K562 (cell line): ENCODE measurements around the gene LTBP1. TPM values are rescaled to one million over a fixed set of nuclear protein-coding genes. Genes with fewer than 3 reads are reported as not detected.

Experiments used
- ATAC-seq: fragments of 200-7000 bp; cut with Tn5 transposase; 3 replicates; pipeline ENCODE4 v1.9.1; 2020; ENCODE audit warnings: moderate library complexity
- BruUV-seq: library from RNA; stranded (reverse); fragments of 400-500 nt; replicated peaks from 2 replicates; lab custom pipeline; 2021; lab: Mats Ljungman, UMichigan
- CTCF ChIA-PET: fragments of 300-600 bp; formaldehyde crosslinking; extraction: SDS; loops from one replicate; lab custom pipeline; 2021; ENCODE audit warnings: low intra/inter-chr PET ratio; lab: Yijun Ruan, JAX
- POLR2A ChIA-PET: fragments of 300-600, 350-650 bp; sonication (Branson Sonifier 250); formaldehyde crosslinking; extraction: SDS; loops from one replicate; lab custom pipeline; 2021; ENCODE audit warnings: antibody characterized with exemption, inconsistent platforms; lab: Yijun Ruan, JAX
- DNase-seq, 4 experiments: peaks; one replicate each; pipeline versions ENCODE4 v3.0.0 to v3.0.0-alpha.2; 2011 to 2018; ENCODE audit warnings: low spot score in 3 of 4, mixed read lengths in 3 of 4; ENCODE audit errors: extremely low read depth in 1 of 4
- FAIRE-seq: peaks from 2 replicates; lab custom pipeline; 2011; peaks lifted over from hg19 to GRCh38; lab: Jason Lieb, UNC
- H2AFZ ChIP-seq: 2 replicates; pipeline ENCODE4 v1.6.0; 2011; ENCODE audit warnings: low read depth, low read length, control low read depth, inconsistent platforms
- H3K27ac ChIP-seq: fragments of 200-600 bp; 3 replicates; pipeline ENCODE4 v1.8.0; 2011; ENCODE audit warnings: low read depth, mild to moderate bottlenecking, control low read depth, inconsistent platforms, low read length, moderate library complexity, mixed read lengths; ENCODE audit errors: extremely low read depth
- H3K27me3 ChIP-seq, 2 experiments: fragments of 300-600 bp in 1 of 2; 2 replicates in 1 of 2; 3 replicates in 1 of 2; pipeline versions ENCODE4 v1.6.0 to v1.8.0; 2011; ENCODE audit warnings: inconsistent platforms in 2 of 2, low read length in 2 of 2, mild to moderate bottlenecking in 1 of 2, mixed read lengths in 1 of 2, moderate library complexity in 1 of 2; ENCODE audit not compliant: control insufficient read depth in 2 of 2, insufficient read depth in 2 of 2
- H3K36me3 ChIP-seq: fragments of 300-600 bp; 3 replicates; pipeline ENCODE4 v1.8.0; 2011; ENCODE audit warnings: mild to moderate bottlenecking, low read length, inconsistent platforms; ENCODE audit not compliant: control insufficient read depth, insufficient read depth
- H3K4me1 ChIP-seq, 2 experiments: fragments of 200-600 bp in 1 of 2; replicated peaks in 1 of 2; 2 replicates in 1 of 2; 3 replicates in 1 of 2; pipeline versions ENCODE4 v1.5.1 to v1.8.0; 2011; ENCODE audit warnings: inconsistent platforms in 2 of 2, low read length in 2 of 2, mild to moderate bottlenecking in 1 of 2, mixed read lengths in 1 of 2, moderate library complexity in 1 of 2; ENCODE audit not compliant: control insufficient read depth in 2 of 2, insufficient read depth in 2 of 2
- H3K4me2 ChIP-seq: 2 replicates; pipeline ENCODE4 v1.6.1; 2011; ENCODE audit warnings: low read length, control low read depth, inconsistent platforms, mixed read lengths; ENCODE audit not compliant: insufficient read depth
- H3K4me3 ChIP-seq: fragments of 200-600 bp; sonication (generic), shearing (Covaris generic); 2 replicates; pipeline ENCODE4 v1.5.1; 2016; ENCODE audit warnings: control low read depth, inconsistent platforms
- H3K79me2 ChIP-seq: fragments of 200-600 bp; 3 replicates; pipeline ENCODE4 v1.8.0; 2011; ENCODE audit warnings: low read length, inconsistent platforms; ENCODE audit not compliant: control insufficient read depth, insufficient read depth
- H3K9ac ChIP-seq, 2 experiments: 2 replicates each; pipeline versions ENCODE4 v1.6.0 to v1.6.1; 2011; ENCODE audit warnings: low read depth in 2 of 2, low read length in 2 of 2, control low read depth in 1 of 2, inconsistent platforms in 1 of 2, mild to moderate bottlenecking in 1 of 2, mixed read lengths in 1 of 2; ENCODE audit not compliant: insufficient read depth in 1 of 2
- H3K9me1 ChIP-seq: one replicate; pipeline ENCODE4 v1.6.0; 2011; ENCODE audit warnings: inconsistent platforms, mild to moderate bottlenecking, low read length, moderate library complexity; ENCODE audit not compliant: control insufficient read depth, insufficient read depth
- H3K9me3 ChIP-seq: replicated peaks from 2 replicates; pipeline ENCODE4 v1.5.1; 2011; ENCODE audit warnings: low read depth, low read length, inconsistent platforms; ENCODE audit not compliant: control insufficient read depth, insufficient read depth
- H4K20me1 ChIP-seq: replicated peaks from 2 replicates; pipeline ENCODE4 v1.6.1; 2011; ENCODE audit warnings: low read length, inconsistent platforms, mixed read lengths; ENCODE audit not compliant: control insufficient read depth, insufficient read depth
- CREM ChIP-seq: IDR thresholded peaks from 2 replicates; pipeline ENCODE4 v1.6.1; 2014; ENCODE audit warnings: antibody characterized with exemption, low read depth
- RAD21 ChIP-seq, 2 experiments: fragments of 250-450 bp in 1 of 2; fragments of 450-650 bp in 1 of 2; sonication (Bioruptor Pico) in 1 of 2; formaldehyde crosslinking in 1 of 2; IDR thresholded peaks in 1 of 2; conservative IDR thresholded peaks in 1 of 2; 2 replicates each; pipeline versions ENCODE4 v1.4.0 to v1.8.0; 2020 to 2022; ENCODE audit warnings: mild to moderate bottlenecking in 2 of 2, moderate library complexity in 1 of 2
- ZNF324 ChIP-seq: fragments of 250-450 bp; sonication (Bioruptor Pico); IDR thresholded peaks from 2 replicates; pipeline ENCODE4 v1.4.0; 2020; ENCODE audit warnings: mild to moderate bottlenecking
- WGBS: fragments of 100-300 bp; shearing (Covaris generic); methylation state at CpG from one replicate; pipeline ENCODE4 v1.1.6; 2016; ENCODE audit warnings: low coverage, mixed read lengths; ENCODE audit not compliant: insufficient coverage; ENCODE audit errors: missing lambda C conversion rate; 5-methylcytosine and 5-hydroxymethylcytosine counted together
- in situ Hi-C: fragments of 300-500 bp; cut with MboI; formaldehyde crosslinking; loops from 4 replicates; pipeline ENCODE4 v1.15.0; 2018; ENCODE audit warnings: inconsistent platforms, mixed read lengths
- intact Hi-C: fragments of 100-400 bp; cut with micrococcal nuclease; formaldehyde crosslinking; loops from 2 replicates; pipeline ENCODE4 v1.14.2; 2022
- polyA plus RNA-seq, 8 experiments: library from polyadenylated mRNA; depleted of rRNA in 4 of 8; stranded (reverse) in 5 of 8; unstranded in 3 of 8; fragments of >200 nt; fragmentation: Nextera tagmentation in 2 of 8; fragmentation: Illumina TruSeq in 1 of 8; extraction: Ambion mirVana in 2 of 8; extraction: Trizol in 1 of 8; gene quantifications; 2 replicates each; pipeline versions ENCODE4 v1.2.1 to v1.2.3, GENCODE V29; 2011 to 2014; ENCODE audit warnings: inconsistent platforms in 1 of 8, missing spikeins in 1 of 8
- total RNA-seq, 7 experiments: library from RNA; depleted of rRNA in 6 of 7; stranded (reverse); fragments of >200 nt in 6 of 7; fragmentation: Illumina TruSeq in 2 of 7; extraction: Trizol in 2 of 7; gene quantifications; 2 replicates each; pipeline versions ENCODE4 v1.2.1 to v1.2.3, GENCODE V29; 2011 to 2021; ENCODE audit warnings: low replicate concordance in 1 of 7
- TF ChIP-seq, protein P1 (sequence below): fragments of 450-650 bp; conservative IDR thresholded peaks from 2 replicates; pipeline ENCODE4 v1.6.1; 2016; ENCODE audit warnings: missing genetic modification characterization, low read depth, mild to moderate bottlenecking, control low read depth, missing compliant biosample characterization
- TF ChIP-seq, protein P2 (sequence below), 3 experiments: fragments of 200-800 bp in 1 of 3; sonication (Bioruptor generic) in 1 of 3; sonication (generic) in 1 of 3; formaldehyde crosslinking in 1 of 3; IDR thresholded peaks; 2 replicates each; pipeline versions ENCODE4 v1.6.1 to v1.8.0; 2016 to 2022; ENCODE audit warnings: mild to moderate bottlenecking in 2 of 3, missing compliant biosample characterization in 2 of 3, missing genetic modification characterization in 2 of 3, missing genetic modification reagents in 1 of 3

Gene LTBP1
- total and polyA plus RNA-seq, 9 of the 15 experiments (the other 6 are each of a cell fraction or from before 2014, with no cell fraction given): 3.6 to 16.4 (median 8.5) TPM

DNA sequence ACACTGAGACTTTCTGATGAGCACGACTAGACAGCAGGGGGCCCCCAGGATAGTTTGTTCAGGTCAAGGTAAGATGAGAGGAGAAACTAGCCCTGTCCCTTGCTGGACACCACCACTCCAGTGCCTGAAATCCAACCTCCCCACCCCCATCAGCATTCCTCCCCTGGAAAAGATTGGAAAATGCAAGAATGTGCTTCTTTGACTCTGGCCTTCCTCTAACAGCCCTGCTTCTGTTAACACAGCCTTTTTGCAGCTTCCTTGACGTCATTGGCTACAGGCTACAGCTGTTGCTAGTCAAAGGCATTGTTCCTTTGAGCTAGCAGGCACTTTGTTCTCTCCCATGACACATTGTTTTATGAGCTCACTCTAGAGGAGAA, 20.1 kb upstream of the LTBP1 start:
- Histone ChIP-seq H3K27ac (no peak overlapping the region), H3K36me3 (no peaks in the 10 kb centered on the region), H3K4me2 (no peak overlapping the region), H3K27me3 (peaks cover 2 to 21% of the 10 kb centered on the region in 2 experiments; a peak in 3 of 5 replicates), H3K4me1 (no peaks in the 10 kb centered on the region; a peak in 1 of 5 replicates), H3K4me3 (no peak overlapping the region), H3K9me1 (no peaks in the 10 kb centered on the region), H3K9ac (no peak overlapping the region), H3K9me3 (no peaks in the 10 kb centered on the region), H3K79me2 (no peaks in the 10 kb centered on the region), H2AFZ (no peak overlapping the region), H4K20me1 (no peaks in the 10 kb centered on the region)
- intact Hi-C loops: no loop called here
- WGBS: 4% methylated on average over 2 of the region's 2 CpGs
- BruUV-seq: no TSS peak
- ChIA-PET CTCF (no interaction called here), POLR2A (no interaction called here)
- TF ChIP-seq CREM (peak; percentile 16; the same call in 1 of the 2 replicates), RAD21 (CRISPR knock-in tag; conservative IDR thresholded peaks at IDR 0.05 in 1 of 2, IDR thresholded peaks at IDR 0.05 in 1 of 2) (peak in 1 of 2 experiments; percentile 17; a peak in 2 of 4 replicates), ZNF324 (no peak)
- TF ChIP-seq, protein P1, sequence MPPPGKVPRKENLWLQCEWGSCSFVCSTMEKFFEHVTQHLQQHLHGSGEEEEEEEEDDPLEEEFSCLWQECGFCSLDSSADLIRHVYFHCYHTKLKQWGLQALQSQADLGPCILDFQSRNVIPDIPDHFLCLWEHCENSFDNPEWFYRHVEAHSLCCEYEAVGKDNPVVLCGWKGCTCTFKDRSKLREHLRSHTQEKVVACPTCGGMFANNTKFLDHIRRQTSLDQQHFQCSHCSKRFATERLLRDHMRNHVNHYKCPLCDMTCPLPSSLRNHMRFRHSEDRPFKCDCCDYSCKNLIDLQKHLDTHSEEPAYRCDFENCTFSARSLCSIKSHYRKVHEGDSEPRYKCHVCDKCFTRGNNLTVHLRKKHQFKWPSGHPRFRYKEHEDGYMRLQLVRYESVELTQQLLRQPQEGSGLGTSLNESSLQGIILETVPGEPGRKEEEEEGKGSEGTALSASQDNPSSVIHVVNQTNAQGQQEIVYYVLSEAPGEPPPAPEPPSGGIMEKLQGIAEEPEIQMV (tag): no peak
- TF ChIP-seq, protein P2, sequence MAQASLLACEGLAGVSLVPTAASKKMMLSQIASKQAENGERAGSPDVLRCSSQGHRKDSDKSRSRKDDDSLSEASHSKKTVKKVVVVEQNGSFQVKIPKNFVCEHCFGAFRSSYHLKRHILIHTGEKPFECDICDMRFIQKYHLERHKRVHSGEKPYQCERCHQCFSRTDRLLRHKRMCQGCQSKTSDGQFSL (CRISPR knock-in tag; IDR thresholded peaks at IDR 0.05): no peak
- TF ChIP-seq, protein P2 (tag; IDR thresholded peaks at IDR 0.05): no peak
- peak; percentile 55 for FAIRE-seq
- no peak for DNase-seq
- in situ Hi-C loops: loop anchor here (25.0 kb wide), 1 partner anchor 661 kb away; the partner anchor contains the start of gene FAM98A
- ATAC-seq: peak; percentile 74
